Smooth muscle cell (in vitro differentiated cells): Measurements from ENCODE around the gene SIRPG. TPM values are rescaled to one million over a fixed set of nuclear protein-coding genes. Genes with fewer than 3 reads are reported as not detected.

ENCODE experiments used
- DNase-seq: peaks from one replicate; lab custom pipeline; 2025; ENCODE audit not compliant: unreplicated experiment; lab: John Stamatoyannopoulos, UW
- H2AFZ ChIP-seq: fragments of 200-600 bp; sonication (generic); 2 replicates; pipeline ENCODE4 v1.6.0; 2016; ENCODE audit warnings: antibody characterized with exemption, low read depth, mild to moderate bottlenecking
- H3F3A ChIP-seq: fragments of 200-600 bp; sonication (generic); 2 replicates; pipeline ENCODE4 v1.6.0; 2017; ENCODE audit warnings: antibody characterized with exemption, low read depth
- H3K27ac ChIP-seq: fragments of 200-600 bp; sonication (generic); 2 replicates; pipeline ENCODE4 v1.5.1; 2016; ENCODE audit warnings: low read depth, mild to moderate bottlenecking
- H3K27me3 ChIP-seq: fragments of 200-600 bp; sonication (generic); 2 replicates; pipeline ENCODE4 v1.6.1; 2016; ENCODE audit warnings: low read depth, mild to moderate bottlenecking
- H3K36me3 ChIP-seq: fragments of 200-600 bp; sonication (generic); 2 replicates; pipeline ENCODE4 v1.5.1; 2016; ENCODE audit warnings: low read depth
- H3K4me1 ChIP-seq: fragments of 200-600 bp; sonication (generic); 2 replicates; pipeline ENCODE4 v1.5.1; 2016; ENCODE audit warnings: low read depth
- H3K4me2 ChIP-seq: fragments of 200-600 bp; sonication (generic); 2 replicates; pipeline ENCODE4 v1.6.0; 2016; ENCODE audit warnings: mild to moderate bottlenecking
- H3K4me3 ChIP-seq: fragments of 200-600 bp; sonication (generic); 2 replicates; pipeline ENCODE4 v1.5.1; 2016; ENCODE audit warnings: mild to moderate bottlenecking
- H3K79me2 ChIP-seq: fragments of 200-600 bp; sonication (generic); 2 replicates; pipeline ENCODE4 v1.6.0; 2016; ENCODE audit warnings: low read depth, mild to moderate bottlenecking
- H3K9ac ChIP-seq: fragments of 200-600 bp; sonication (generic); 2 replicates; pipeline ENCODE4 v1.6.0; 2016; ENCODE audit warnings: low read depth
- H3K9me3 ChIP-seq: fragments of 200-600 bp; sonication (generic); replicated peaks from 2 replicates; pipeline ENCODE4 v1.5.1; 2016; ENCODE audit warnings: low read depth
- H4K20me1 ChIP-seq: fragments of 200-600 bp; sonication (generic); 2 replicates; pipeline ENCODE4 v1.6.0; 2016; ENCODE audit warnings: low read depth
- CTCF ChIP-seq: fragments of 200-600 bp; sonication (generic); IDR thresholded peaks from 2 replicates; pipeline ENCODE4 v1.5.1; 2017; ENCODE audit warnings: borderline replicate concordance, mild to moderate bottlenecking, antibody characterized with exemption; ENCODE audit not compliant: insufficient read depth, poor library complexity, severe bottlenecking
- WGBS: methylation state at CpG from one replicate; pipeline ENCODE4 v1.1.7; 2016; ENCODE audit warnings: low lambda C conversion rate; 5-methylcytosine and 5-hydroxymethylcytosine counted together
- polyA plus RNA-seq: library from polyadenylated mRNA; unstranded; fragments of >200 nt; fragmentation: Nextera tagmentation; extraction: Ambion mirVana; gene quantifications from 2 replicates; pipeline ENCODE4 v1.2.1, GENCODE V29; 2016
- total RNA-seq: library from RNA; depleted of rRNA; stranded (reverse); fragments of >200 nt; gene quantifications from 2 replicates; pipeline ENCODE4 v1.2.3, GENCODE V29; 2014

The SIRPG gene
- total and polyA plus RNA-seq, 2 experiments from 2014 or later = not detected

GRCh38 chr20:1672728-1673127, 15.1 kb upstream of the SIRPG start:
- H3K4me1 ChIP-seq = no peaks in the 10 kb centered on the region
- H3K36me3 ChIP-seq = no peaks in the 10 kb centered on the region
- no peak overlapping the region for H3K27ac ChIP-seq
- H3K4me3 ChIP-seq = no peak overlapping the region
- no peaks in the 10 kb centered on the region for H3K27me3 ChIP-seq
- DNase-seq = no peak
- no peaks in the 10 kb centered on the region for H3F3A ChIP-seq
- H2AFZ ChIP-seq = no peak overlapping the region
- no peak overlapping the region for H3K9ac ChIP-seq
- H3K4me2 ChIP-seq = no peak overlapping the region
- no peaks in the 10 kb centered on the region for H3K9me3 ChIP-seq
- TF ChIP-seq CTCF = no peak
- WGBS = 84% methylated on average over 3 of the region's 3 CpGs
- H3K79me2 ChIP-seq = no peaks in the 10 kb centered on the region
- no peaks in the 10 kb centered on the region for H4K20me1 ChIP-seq

GRCh38 chr20:1671891-1672669, 14.5 kb upstream of the SIRPG start:
- no peak overlapping the region for H3K4me3 ChIP-seq
- no peaks in the 10 kb centered on the region for H4K20me1 ChIP-seq
- H3F3A ChIP-seq = no peaks in the 10 kb centered on the region
- H3K27me3 ChIP-seq = no peaks in the 10 kb centered on the region
- H2AFZ ChIP-seq = no peak overlapping the region
- no peaks in the 10 kb centered on the region for H3K79me2 ChIP-seq
- H3K4me2 ChIP-seq = no peak overlapping the region
- H3K9ac ChIP-seq = no peak overlapping the region
- no peak for TF ChIP-seq CTCF
- H3K9me3 ChIP-seq = no peaks in the 10 kb centered on the region
- no peak for DNase-seq
- no peaks in the 10 kb centered on the region for H3K36me3 ChIP-seq
- no peaks in the 10 kb centered on the region for H3K4me1 ChIP-seq
- H3K27ac ChIP-seq = no peak overlapping the region
- WGBS = 89% methylated on average over 11 of the region's 11 CpGs

- 75% methylated on average over 5 of the region's 5 CpGs for WGBS
- Histone ChIP-seq H3K27ac (no peak overlapping the region), H3F3A (no peaks in the 10 kb centered on the region), H3K79me2 (no peaks in the 10 kb centered on the region), H3K4me1 (no peaks in the 10 kb centered on the region), H2AFZ (no peak overlapping the region), H4K20me1 (no peaks in the 10 kb centered on the region), H3K36me3 (no peaks in the 10 kb centered on the region), H3K4me2 (no peak overlapping the region), H3K9ac (no peak overlapping the region), H3K4me3 (no peak overlapping the region), H3K9me3 (no peaks in the 10 kb centered on the region), H3K27me3 (no peaks in the 10 kb centered on the region)
- TF ChIP-seq CTCF = no peak
- DNase-seq = no peak
Measured at GRCh38 chr20:1669304-1669703, 11.7 kb upstream of the SIRPG start.
